ENCODE measurements around the gene PPP1R12B. TPM values are rescaled to one million over a fixed set of nuclear protein-coding genes. Genes with fewer than 3 reads are reported as not detected.
"Not testable (repeated sequence)": the region's sequence is repeated elsewhere in the genome, so short reads cannot be mapped to it uniquely, and the experiment has no call there.

PPP1R12B gene
- total RNA-seq, 1 donor = 20.6 TPM

GRCh38 chr1:202410854-202411357 lies 62.4 kb downstream of the PPP1R12B start:
- DNase-seq (ENCODE audit: insufficient read length, low spot score, missing footprints) = peak; percentile 10
- H3K79me2 ChIP-seq (ENCODE audit: insufficient read depth, low read length); H3K27me3 ChIP-seq (ENCODE audit: insufficient read depth, low read length); H4K20me1 ChIP-seq (ENCODE audit: insufficient read depth, low read length); H2AFZ ChIP-seq (ENCODE audit: low read length); H3K36me3 ChIP-seq (ENCODE audit: insufficient read depth, low read length); H3K4me3 ChIP-seq (ENCODE audit: insufficient read depth, low read length); H3K9me3 ChIP-seq (ENCODE audit: low read depth, low read length): not testable (repeated sequence)
- Histone ChIP-seq H3K4me1 (ENCODE audit: insufficient read depth, low read length) (peaks cover 17% of the 10 kb centered on the region), H3K4me2 (ENCODE audit: insufficient read depth, low read length) (peak overlapping the region; percentile 39), H3K27ac (ENCODE audit: low read depth, low read length) (peak overlapping the region; percentile 79)

GRCh38 chr1:202411422-202411821 lies 62.9 kb downstream of the PPP1R12B start:
- peak overlapping the region; percentile 79 for H3K27ac ChIP-seq (ENCODE audit: low read depth, low read length)
- H2AFZ ChIP-seq (ENCODE audit: low read length) = no peak overlapping the region
- no peaks in the 10 kb centered on the region for H3K9me3 ChIP-seq (ENCODE audit: low read depth, low read length)
- no peaks in the 10 kb centered on the region for H3K36me3 ChIP-seq (ENCODE audit: insufficient read depth, low read length)
- H3K4me3 ChIP-seq (ENCODE audit: insufficient read depth, low read length) = no peak overlapping the region
- no peaks in the 10 kb centered on the region for H3K79me2 ChIP-seq (ENCODE audit: insufficient read depth, low read length)
- peak overlapping the region; percentile 39 for H3K4me2 ChIP-seq (ENCODE audit: insufficient read depth, low read length)
- TF ChIP-seq CTCF (IDR thresholded peaks at IDR 0.05; ENCODE audit: extremely low read depth, low read depth, low read length) = no peak
- peaks cover 17% of the 10 kb centered on the region for H3K4me1 ChIP-seq (ENCODE audit: insufficient read depth, low read length)
- peaks cover 2% of the 10 kb centered on the region for H4K20me1 ChIP-seq (ENCODE audit: insufficient read depth, low read length)
- no peak for DNase-seq (ENCODE audit: insufficient read length, low spot score, missing footprints)
- H3K27me3 ChIP-seq (ENCODE audit: insufficient read depth, low read length) = no peaks in the 10 kb centered on the region

GRCh38 chr1:202412421-202412820 lies 63.9 kb downstream of the PPP1R12B start:
- DNase-seq (ENCODE audit: insufficient read length, low spot score, missing footprints) = not testable (repeated sequence)

GRCh38 chr1:202416641-202417040 lies 68.1 kb downstream of the PPP1R12B start:
- Histone ChIP-seq H3K27ac (ENCODE audit: low read depth, low read length) (peak overlapping the region; percentile 51), H3K79me2 (ENCODE audit: insufficient read depth, low read length) (no peaks in the 10 kb centered on the region), H3K4me2 (ENCODE audit: insufficient read depth, low read length) (peak overlapping the region; percentile 43), H3K9me3 (ENCODE audit: low read depth, low read length) (no peaks in the 10 kb centered on the region), H3K4me3 (ENCODE audit: insufficient read depth, low read length) (no peak overlapping the region), H2AFZ (ENCODE audit: low read length) (no peak overlapping the region), H3K4me1 (ENCODE audit: insufficient read depth, low read length) (peaks cover 12% of the 10 kb centered on the region), H3K27me3 (ENCODE audit: insufficient read depth, low read length) (no peaks in the 10 kb centered on the region), H3K36me3 (ENCODE audit: insufficient read depth, low read length) (no peaks in the 10 kb centered on the region), H4K20me1 (ENCODE audit: insufficient read depth, low read length) (no peaks in the 10 kb centered on the region)
- no peak for DNase-seq (ENCODE audit: insufficient read length, low spot score, missing footprints)
- no peak for TF ChIP-seq CTCF (IDR thresholded peaks at IDR 0.05; ENCODE audit: extremely low read depth, low read depth, low read length)

More at GRCh38 chr1:202412421-202412820, 63.9 kb downstream of the PPP1R12B start:
- H3K4me2 ChIP-seq (ENCODE audit: insufficient read depth, low read length); H3K4me3 ChIP-seq (ENCODE audit: insufficient read depth, low read length); H3K9me3 ChIP-seq (ENCODE audit: low read depth, low read length); H3K79me2 ChIP-seq (ENCODE audit: insufficient read depth, low read length); H2AFZ ChIP-seq (ENCODE audit: low read length); H3K36me3 ChIP-seq (ENCODE audit: insufficient read depth, low read length); H3K27me3 ChIP-seq (ENCODE audit: insufficient read depth, low read length); H4K20me1 ChIP-seq (ENCODE audit: insufficient read depth, low read length); H3K27ac ChIP-seq (ENCODE audit: low read depth, low read length): not testable (repeated sequence)
- peaks cover 23% of the 10 kb centered on the region for H3K4me1 ChIP-seq (ENCODE audit: insufficient read depth, low read length)

GRCh38 chr1:202417141-202417540 lies 68.6 kb downstream of the PPP1R12B start:
- peak overlapping the region; percentile 43 for H3K4me2 ChIP-seq (ENCODE audit: insufficient read depth, low read length)
- not testable (repeated sequence) for H2AFZ ChIP-seq (ENCODE audit: low read length); H3K36me3 ChIP-seq (ENCODE audit: insufficient read depth, low read length); H3K79me2 ChIP-seq (ENCODE audit: insufficient read depth, low read length); H3K9me3 ChIP-seq (ENCODE audit: low read depth, low read length); H3K4me3 ChIP-seq (ENCODE audit: insufficient read depth, low read length); H4K20me1 ChIP-seq (ENCODE audit: insufficient read depth, low read length); H3K27me3 ChIP-seq (ENCODE audit: insufficient read depth, low read length); DNase-seq (ENCODE audit: insufficient read length, low spot score, missing footprints)
- H3K27ac ChIP-seq (ENCODE audit: low read depth, low read length) = peak overlapping the region; percentile 51
- peaks cover 11% of the 10 kb centered on the region for H3K4me1 ChIP-seq (ENCODE audit: insufficient read depth, low read length)

- H3K4me2 ChIP-seq (ENCODE audit: insufficient read depth, low read length); H3K27me3 ChIP-seq (ENCODE audit: insufficient read depth, low read length); H3K27ac ChIP-seq (ENCODE audit: low read depth, low read length); H3K79me2 ChIP-seq (ENCODE audit: insufficient read depth, low read length); H2AFZ ChIP-seq (ENCODE audit: low read length); DNase-seq (ENCODE audit: insufficient read length, low spot score, missing footprints); H3K4me3 ChIP-seq (ENCODE audit: insufficient read depth, low read length); H4K20me1 ChIP-seq (ENCODE audit: insufficient read depth, low read length); H3K36me3 ChIP-seq (ENCODE audit: insufficient read depth, low read length); H3K9me3 ChIP-seq (ENCODE audit: low read depth, low read length): not testable (repeated sequence)
- H3K4me1 ChIP-seq (ENCODE audit: insufficient read depth, low read length) = peaks cover 11% of the 10 kb centered on the region
Observed at GRCh38 chr1:202417762-202418201, 69.3 kb downstream of the PPP1R12B start.

- not testable (repeated sequence) for H3K9me3 ChIP-seq (ENCODE audit: low read depth, low read length)
Observed at GRCh38 chr1:202419731-202420130, 71.2 kb downstream of the PPP1R12B start.

More at GRCh38 chr1:202419731-202420130, 71.2 kb downstream of the PPP1R12B start:
- H3K4me3 ChIP-seq (ENCODE audit: insufficient read depth, low read length); H3K79me2 ChIP-seq (ENCODE audit: insufficient read depth, low read length); DNase-seq (ENCODE audit: insufficient read length, low spot score, missing footprints); H3K4me2 ChIP-seq (ENCODE audit: insufficient read depth, low read length); H2AFZ ChIP-seq (ENCODE audit: low read length); H4K20me1 ChIP-seq (ENCODE audit: insufficient read depth, low read length); H3K27ac ChIP-seq (ENCODE audit: low read depth, low read length); H3K36me3 ChIP-seq (ENCODE audit: insufficient read depth, low read length); H3K27me3 ChIP-seq (ENCODE audit: insufficient read depth, low read length): not testable (repeated sequence)
- H3K4me1 ChIP-seq (ENCODE audit: insufficient read depth, low read length) = peaks cover 11% of the 10 kb centered on the region

All from osteoblast (primary cell).